Hepatocyte (in vitro differentiated cells): ENCODE results near the gene MSH5. TPM values are rescaled to one million over a fixed set of nuclear protein-coding genes. Genes with fewer than 3 reads are reported as not detected.
"Not testable (repeated sequence)": the region's sequence is repeated elsewhere in the genome, so short reads cannot be mapped to it uniquely, and the experiment has no call there.

Experiments
- DNase-seq: peaks from one replicate; pipeline ENCODE4 v3.0.0-alpha.2; 2016; ENCODE audit warnings: low spot score
- H2AFZ ChIP-seq: fragments of 200-600 bp; sonication (generic); 2 replicates; pipeline ENCODE4 v1.6.0; 2016; ENCODE audit warnings: antibody characterized with exemption, mild to moderate bottlenecking
- H3K27ac ChIP-seq: fragments of 200-600 bp; sonication (generic); 2 replicates; pipeline ENCODE4 v1.5.1; 2016; ENCODE audit warnings: mild to moderate bottlenecking
- H3K27me3 ChIP-seq: fragments of 200-600 bp; sonication (generic); 2 replicates; pipeline ENCODE4 v1.6.1; 2016
- H3K36me3 ChIP-seq: fragments of 200-600 bp; sonication (generic); replicated peaks from 2 replicates; pipeline ENCODE4 v1.5.1; 2016; ENCODE audit warnings: low read depth; ENCODE audit not compliant: insufficient read depth
- H3K4me1 ChIP-seq: fragments of 200-600 bp; sonication (generic); 2 replicates; pipeline ENCODE4 v1.5.1; 2016; ENCODE audit warnings: mild to moderate bottlenecking, moderate library complexity; ENCODE audit not compliant: insufficient read depth
- H3K4me2 ChIP-seq: fragments of 200-600 bp; sonication (generic); 2 replicates; pipeline ENCODE4 v1.6.0; 2016
- H3K4me3 ChIP-seq: fragments of 200-600 bp; sonication (generic); 2 replicates; pipeline ENCODE4 v1.5.1; 2016; ENCODE audit warnings: mild to moderate bottlenecking
- H3K79me2 ChIP-seq: fragments of 200-600 bp; sonication (generic); 2 replicates; pipeline ENCODE4 v1.6.0; 2017; ENCODE audit warnings: mild to moderate bottlenecking
- H3K9me2 ChIP-seq: fragments of 200-600 bp; sonication (generic); replicated peaks from 2 replicates; pipeline ENCODE4 v1.6.0; 2017; ENCODE audit warnings: mild to moderate bottlenecking; ENCODE audit not compliant: insufficient read depth
- H3K9me3 ChIP-seq: fragments of 200-600 bp; sonication (generic); 2 replicates; pipeline ENCODE4 v1.5.1; 2016; ENCODE audit warnings: low read depth, mild to moderate bottlenecking
- H4K20me1 ChIP-seq: fragments of 200-600 bp; sonication (generic); 2 replicates; pipeline ENCODE4 v1.6.0; 2016; ENCODE audit warnings: mild to moderate bottlenecking; ENCODE audit not compliant: insufficient read depth, poor library complexity, severe bottlenecking
- EZH2 ChIP-seq: fragments of 200-600 bp; sonication (generic); IDR thresholded peaks from 2 replicates; pipeline ENCODE4 v1.6.1; 2016; ENCODE audit warnings: antibody characterized with exemption, mild to moderate bottlenecking, borderline replicate concordance
- EZH2phosphoT487 ChIP-seq: fragments of 200-600 bp; sonication (generic); IDR thresholded peaks from one replicate; pipeline ENCODE4 v1.6.1; 2018; ENCODE audit warnings: antibody characterized with exemption, mild to moderate bottlenecking, low read depth, moderate library complexity; ENCODE audit not compliant: unreplicated experiment, severe bottlenecking
- WGBS: methylation state at CpG from one replicate; pipeline ENCODE4 v1.1.6; 2016; ENCODE audit warnings: low lambda C conversion rate; ENCODE audit errors: missing lambda C conversion rate; 5-methylcytosine and 5-hydroxymethylcytosine counted together
- polyA plus RNA-seq: library from polyadenylated mRNA; unstranded; fragments of >200 nt; fragmentation: Nextera tagmentation; extraction: Ambion mirVana; gene quantifications from 2 replicates; pipeline ENCODE4 v1.2.1, GENCODE V29; 2016
- total RNA-seq: library from RNA; depleted of rRNA; stranded (reverse); fragments of >200 nt; gene quantifications from 2 replicates; pipeline ENCODE4 v1.2.3, GENCODE V29; 2014
- TF ChIP-seq, protein P1 (sequence below): fragments of 200-600 bp; sonication (generic); IDR thresholded peaks from 2 replicates; pipeline ENCODE4 v1.5.1; 2016; ENCODE audit warnings: antibody characterized with exemption, mild to moderate bottlenecking; ENCODE audit not compliant: poor library complexity

Gene MSH5
- total and polyA plus RNA-seq, 2 experiments from 2014 or later, result 4.9 to 6.4 TPM

DNA sequence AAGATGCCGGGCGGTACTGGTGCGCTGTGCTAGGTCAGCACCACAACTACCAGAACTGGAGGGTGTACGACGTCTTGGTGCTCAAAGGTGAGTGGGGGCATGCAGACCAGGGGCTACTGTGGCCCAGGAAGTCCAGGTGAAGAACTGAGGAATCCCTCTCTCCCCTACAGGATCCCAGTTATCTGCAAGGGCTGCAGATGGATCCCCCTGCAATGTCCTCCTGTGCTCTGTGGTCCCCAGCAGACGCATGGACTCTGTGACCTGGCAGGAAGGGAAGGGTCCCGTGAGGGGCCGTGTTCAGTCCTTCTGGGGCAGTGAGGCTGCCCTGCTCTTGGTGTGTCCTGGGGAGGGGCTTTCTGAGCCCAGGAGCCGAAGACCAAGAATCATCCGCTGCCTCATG is 32.1 kb upstream of the MSH5 start:
- Histone ChIP-seq H3K27ac (no peak overlapping the region), H4K20me1 (no peaks in the 10 kb centered on the region), H3K9me2 (no peaks in the 10 kb centered on the region), H3K36me3 (no peaks in the 10 kb centered on the region), H3K4me3 (no peak overlapping the region), H3K9me3 (no peaks in the 10 kb centered on the region), H3K4me2 (no peak overlapping the region), H3K79me2 (peaks cover 1% of the 10 kb centered on the region), H2AFZ (no peak overlapping the region), H3K27me3 (no peaks in the 10 kb centered on the region), H3K4me1 (peaks cover 5% of the 10 kb centered on the region)
- no peak for DNase-seq
- no peak for TF ChIP-seq EZH2phosphoT487
- 91% methylated on average over 8 of the region's 10 CpGs for WGBS

DNA sequence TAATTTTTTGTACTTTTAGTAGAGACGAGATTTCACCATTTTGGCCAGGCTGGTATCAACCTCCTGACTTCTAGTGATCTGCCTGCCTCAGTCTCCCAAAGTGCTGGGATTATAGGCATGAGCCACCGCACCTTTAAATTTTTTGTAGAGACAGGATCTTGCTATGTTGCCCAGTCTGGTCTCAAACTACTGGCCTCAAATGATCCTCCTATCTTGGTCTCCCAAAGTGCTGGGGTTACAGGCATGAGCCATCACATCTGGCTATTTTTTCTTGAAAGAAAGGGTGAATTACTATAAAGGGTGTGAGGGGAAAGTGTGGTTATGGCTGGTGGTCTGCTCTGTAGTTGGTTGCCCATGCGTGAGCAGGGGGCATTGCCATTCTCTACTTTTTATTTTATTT is 31.6 kb upstream of the MSH5 start:
- no peak for DNase-seq
- 99% methylated on average over 3 of the region's 3 CpGs for WGBS
- TF ChIP-seq, protein P1, sequence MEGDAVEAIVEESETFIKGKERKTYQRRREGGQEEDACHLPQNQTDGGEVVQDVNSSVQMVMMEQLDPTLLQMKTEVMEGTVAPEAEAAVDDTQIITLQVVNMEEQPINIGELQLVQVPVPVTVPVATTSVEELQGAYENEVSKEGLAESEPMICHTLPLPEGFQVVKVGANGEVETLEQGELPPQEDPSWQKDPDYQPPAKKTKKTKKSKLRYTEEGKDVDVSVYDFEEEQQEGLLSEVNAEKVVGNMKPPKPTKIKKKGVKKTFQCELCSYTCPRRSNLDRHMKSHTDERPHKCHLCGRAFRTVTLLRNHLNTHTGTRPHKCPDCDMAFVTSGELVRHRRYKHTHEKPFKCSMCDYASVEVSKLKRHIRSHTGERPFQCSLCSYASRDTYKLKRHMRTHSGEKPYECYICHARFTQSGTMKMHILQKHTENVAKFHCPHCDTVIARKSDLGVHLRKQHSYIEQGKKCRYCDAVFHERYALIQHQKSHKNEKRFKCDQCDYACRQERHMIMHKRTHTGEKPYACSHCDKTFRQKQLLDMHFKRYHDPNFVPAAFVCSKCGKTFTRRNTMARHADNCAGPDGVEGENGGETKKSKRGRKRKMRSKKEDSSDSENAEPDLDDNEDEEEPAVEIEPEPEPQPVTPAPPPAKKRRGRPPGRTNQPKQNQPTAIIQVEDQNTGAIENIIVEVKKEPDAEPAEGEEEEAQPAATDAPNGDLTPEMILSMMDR, result no peak
- no peak for TF ChIP-seq EZH2phosphoT487
- no peak for TF ChIP-seq EZH2

DNA sequence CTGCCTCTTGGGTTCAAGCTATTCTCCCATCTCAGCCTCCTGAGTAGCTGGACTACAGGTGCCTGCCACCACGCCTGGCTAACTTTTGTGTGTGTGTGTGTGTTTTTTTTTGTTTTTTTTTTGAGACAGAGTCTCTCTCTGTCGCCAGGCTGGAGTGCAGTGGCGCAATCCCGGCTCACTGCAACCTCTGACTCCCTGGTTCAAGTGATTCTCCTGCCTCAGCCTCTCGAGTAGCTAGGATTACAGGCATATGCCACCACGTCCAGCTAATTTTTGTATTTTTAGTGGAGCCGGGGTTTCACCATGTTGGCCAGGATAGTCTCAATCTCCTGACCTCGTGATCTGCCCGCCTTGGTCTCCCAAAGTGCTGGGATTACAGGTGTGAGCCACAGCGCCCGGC is 30.6 kb upstream of the MSH5 start:
- not testable (repeated sequence) for H3K79me2 ChIP-seq, H2AFZ ChIP-seq, DNase-seq, H4K20me1 ChIP-seq, H3K4me2 ChIP-seq, H3K9me3 ChIP-seq, H3K9me2 ChIP-seq, H3K27me3 ChIP-seq, H3K4me1 ChIP-seq, H3K36me3 ChIP-seq, H3K27ac ChIP-seq, H3K4me3 ChIP-seq
- 89% methylated on average over 11 of the region's 11 CpGs for WGBS

More for the DNA sequence above, 31.6 kb upstream of the MSH5 start:
- no peaks in the 10 kb centered on the region for H4K20me1 ChIP-seq
- H3K4me1 ChIP-seq, result peaks cover 5% of the 10 kb centered on the region
- no peak overlapping the region for H3K27ac ChIP-seq
- no peaks in the 10 kb centered on the region for H3K79me2 ChIP-seq
- H3K4me3 ChIP-seq, result no peak overlapping the region
- H2AFZ ChIP-seq, result no peak overlapping the region
- no peaks in the 10 kb centered on the region for H3K9me2 ChIP-seq
- no peaks in the 10 kb centered on the region for H3K27me3 ChIP-seq
- H3K9me3 ChIP-seq, result no peaks in the 10 kb centered on the region
- no peak overlapping the region for H3K4me2 ChIP-seq
- H3K36me3 ChIP-seq, result no peaks in the 10 kb centered on the region

DNA sequence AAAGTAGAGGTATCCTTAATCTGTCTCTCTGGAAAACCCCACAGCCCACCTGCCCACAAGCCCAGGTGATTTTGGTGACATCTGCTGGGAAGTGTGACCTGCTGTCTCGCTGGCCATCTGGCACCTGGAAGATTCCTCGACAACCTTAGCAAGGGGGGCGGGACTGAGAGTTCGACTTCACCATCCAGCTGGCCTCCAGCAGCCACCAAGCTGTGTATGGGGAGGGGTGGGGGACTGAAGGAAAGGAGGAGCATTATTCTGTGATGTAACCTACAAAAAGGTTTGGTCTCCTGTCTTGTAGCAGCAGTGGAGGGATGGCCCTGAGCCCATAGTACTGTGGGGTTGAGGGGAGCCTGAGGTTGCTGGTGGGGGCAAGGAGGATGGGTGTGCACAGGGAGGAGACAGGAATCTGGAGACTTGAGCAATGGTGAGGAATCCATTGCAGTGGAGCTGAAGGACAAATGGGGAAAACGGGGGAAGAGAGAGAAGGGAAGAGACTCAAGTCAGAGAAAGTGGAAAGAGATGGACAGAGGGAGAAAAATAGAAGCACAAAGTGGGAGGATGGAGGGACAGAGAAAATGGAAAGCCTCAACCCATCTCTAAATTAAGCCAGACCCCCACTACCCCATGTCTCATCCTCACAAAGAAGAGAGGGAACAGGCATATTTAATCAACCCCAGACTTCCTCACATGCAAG is 29.1 kb upstream of the MSH5 start:
- H3K27me3 ChIP-seq, result no peaks in the 10 kb centered on the region
- no peak for DNase-seq
- no peaks in the 10 kb centered on the region for H3K36me3 ChIP-seq
- no peak overlapping the region for H3K4me2 ChIP-seq
- no peaks in the 10 kb centered on the region for H3K9me2 ChIP-seq
- H3K4me3 ChIP-seq, result no peak overlapping the region
- H4K20me1 ChIP-seq, result no peaks in the 10 kb centered on the region
- no peaks in the 10 kb centered on the region for H3K79me2 ChIP-seq
- H3K4me1 ChIP-seq, result peaks cover 24% of the 10 kb centered on the region
- no peak overlapping the region for H2AFZ ChIP-seq
- TF ChIP-seq, protein P1, result no peak
- TF ChIP-seq EZH2phosphoT487, result no peak
- TF ChIP-seq EZH2, result no peak
- 58% methylated on average over 4 of the region's 5 CpGs for WGBS
- H3K9me3 ChIP-seq, result no peaks in the 10 kb centered on the region
- no peak overlapping the region for H3K27ac ChIP-seq
